Esophagus muscularis mucosa (tissue), 4 donors: ENCODE measurements around the gene TMEM250. TPM values are rescaled to one million over a fixed set of nuclear protein-coding genes. Genes with fewer than 3 reads are reported as not detected.

Experiments used
- DNase-seq: peaks from one replicate; pipeline ENCODE4 v3.0.0-alpha.2; 2017; ENCODE audit errors: extremely low spot score
- H3K27ac ChIP-seq, 4 donors: fragments of 200-600 bp; sonication (generic); replicated peaks in 1 of 4; 1 replicate in 3 of 4; 2 replicates in 1 of 4; pipeline ENCODE4 v1.5.1; 2016 to 2019; ENCODE audit warnings: mild to moderate bottlenecking in 1 of 4
- H3K27me3 ChIP-seq, 4 donors: fragments of 200-600 bp; sonication (generic); one replicate each; pipeline versions ENCODE4 v1.5.1 to v1.6.0; 2016 to 2019
- H3K36me3 ChIP-seq, 4 donors: fragments of 200-600 bp; sonication (generic); one replicate each; pipeline ENCODE4 v1.5.1; 2016 to 2019
- H3K4me1 ChIP-seq, 4 donors: fragments of 200-600 bp; sonication (generic); one replicate each; pipeline ENCODE4 v1.5.1; 2016 to 2019
- H3K4me3 ChIP-seq, 4 donors: fragments of 200-600 bp; sonication (generic); 1 replicate in 2 of 4; 2 replicates in 2 of 4; pipeline ENCODE4 v1.5.1; 2016 to 2019; ENCODE audit warnings: mild to moderate bottlenecking in 4 of 4, moderate library complexity in 1 of 4
- H3K9me3 ChIP-seq, 4 donors: fragments of 200-600 bp; sonication (generic); 1 replicate in 3 of 4; 2 replicates in 1 of 4; pipeline ENCODE4 v1.5.1; 2016 to 2019
- EP300 ChIP-seq: sonication (generic); formaldehyde crosslinking; IDR thresholded peaks from one replicate; pipeline ENCODE4 v1.6.1; 2017; ENCODE audit warnings: antibody characterized with exemption
- POLR2A ChIP-seq: fragments of 450-650 bp; IDR thresholded peaks from one replicate; pipeline ENCODE4 v1.6.1; 2017; ENCODE audit warnings: antibody characterized with exemption, moderate library complexity, mild to moderate bottlenecking, low read depth
- POLR2AphosphoS5 ChIP-seq, 2 donors: sonication (generic); formaldehyde crosslinking; IDR thresholded peaks; one replicate each; pipeline ENCODE4 v1.6.1; 2017; ENCODE audit warnings: antibody characterized with exemption in 2 of 2
- WGBS: methylation state at CpG from one replicate; pipeline ENCODE4 v1.1.5; 2018; 5-methylcytosine and 5-hydroxymethylcytosine counted together
- intact Hi-C: fragments of 100-400 bp; cut with DNase I; formaldehyde crosslinking; loops from one replicate; pipeline ENCODE4 v1.15.1; 2023
- total RNA-seq, 4 donors: library from RNA; depleted of rRNA; stranded (reverse); fragments of >200 nt; gene quantifications; one replicate each; pipeline versions ENCODE4 v1.1.0 to v1.2.1, GENCODE V29; 2016
- TF ChIP-seq, protein P1 (sequence below), 3 experiments: fragments of 200-600 bp in 2 of 3; fragments of 450-650 bp in 1 of 3; sonication (generic) in 2 of 3; IDR thresholded peaks; one replicate each; pipeline ENCODE4 v1.5.1; 2017 to 2019; ENCODE audit warnings: antibody characterized with exemption in 3 of 3, mild to moderate bottlenecking in 2 of 3, moderate library complexity in 1 of 3

Gene TMEM250
- total RNA-seq, 4 donors from 2014 or later, result 33.6 to 77.6 (median 59.4) TPM

DNA sequence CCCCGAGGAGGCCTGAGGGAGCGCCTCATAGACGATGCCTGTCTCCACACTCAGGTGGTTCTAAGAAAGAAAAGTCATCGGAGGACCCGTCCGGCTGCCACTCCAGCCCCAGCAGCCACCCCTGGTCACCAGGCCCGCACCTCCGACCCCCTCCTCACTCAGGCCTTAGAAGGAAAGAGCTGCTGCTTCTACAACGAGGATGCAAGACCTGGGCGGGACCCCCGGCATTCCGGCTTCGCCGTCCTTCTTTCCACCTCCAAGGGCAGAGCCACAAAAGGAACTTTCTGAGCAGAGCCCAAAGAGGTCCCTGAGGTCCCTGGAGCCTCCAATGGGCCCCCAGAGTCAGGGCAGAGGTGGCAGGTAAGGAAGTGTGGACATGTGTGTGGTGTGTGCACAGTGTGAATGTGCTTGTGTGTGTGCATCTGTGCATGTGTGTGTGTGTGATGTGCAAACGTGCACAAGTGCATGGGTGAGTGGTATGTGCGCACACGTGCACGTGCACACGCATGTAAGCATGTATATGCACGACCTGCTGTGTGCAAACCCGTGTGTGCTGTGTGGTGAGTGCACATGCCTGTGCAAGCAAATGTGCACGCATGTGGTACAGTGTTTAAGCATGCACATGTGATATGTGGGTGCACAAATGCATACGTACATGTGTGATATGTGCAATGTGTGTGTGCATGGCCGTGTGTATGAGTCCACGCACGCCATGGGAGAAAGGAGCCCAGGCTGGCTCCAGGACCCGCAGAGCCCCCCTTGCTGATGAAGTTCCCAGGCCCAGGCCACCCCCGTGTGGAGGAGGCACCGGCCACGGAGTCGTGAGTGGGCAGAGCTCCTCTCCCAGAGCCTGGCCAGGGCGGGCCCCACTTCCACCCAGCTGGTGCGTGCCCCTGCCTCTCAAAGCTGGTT, 27.7 kb upstream of the TMEM250 start:
- TF ChIP-seq, protein P1, sequence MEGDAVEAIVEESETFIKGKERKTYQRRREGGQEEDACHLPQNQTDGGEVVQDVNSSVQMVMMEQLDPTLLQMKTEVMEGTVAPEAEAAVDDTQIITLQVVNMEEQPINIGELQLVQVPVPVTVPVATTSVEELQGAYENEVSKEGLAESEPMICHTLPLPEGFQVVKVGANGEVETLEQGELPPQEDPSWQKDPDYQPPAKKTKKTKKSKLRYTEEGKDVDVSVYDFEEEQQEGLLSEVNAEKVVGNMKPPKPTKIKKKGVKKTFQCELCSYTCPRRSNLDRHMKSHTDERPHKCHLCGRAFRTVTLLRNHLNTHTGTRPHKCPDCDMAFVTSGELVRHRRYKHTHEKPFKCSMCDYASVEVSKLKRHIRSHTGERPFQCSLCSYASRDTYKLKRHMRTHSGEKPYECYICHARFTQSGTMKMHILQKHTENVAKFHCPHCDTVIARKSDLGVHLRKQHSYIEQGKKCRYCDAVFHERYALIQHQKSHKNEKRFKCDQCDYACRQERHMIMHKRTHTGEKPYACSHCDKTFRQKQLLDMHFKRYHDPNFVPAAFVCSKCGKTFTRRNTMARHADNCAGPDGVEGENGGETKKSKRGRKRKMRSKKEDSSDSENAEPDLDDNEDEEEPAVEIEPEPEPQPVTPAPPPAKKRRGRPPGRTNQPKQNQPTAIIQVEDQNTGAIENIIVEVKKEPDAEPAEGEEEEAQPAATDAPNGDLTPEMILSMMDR (IDR thresholded peaks at IDR 0.05), result no peak
- TF ChIP-seq POLR2A (no peak), POLR2AphosphoS5 (IDR thresholded peaks at IDR 0.05) (no peak), EP300 (no peak)
- H3K36me3 ChIP-seq, result no peaks in the 10 kb centered on the region
- 80% methylated on average over 29 of the region's 33 CpGs for WGBS
- no peaks in the 10 kb centered on the region for H3K9me3 ChIP-seq
- no peak overlapping the region for H3K27ac ChIP-seq
- DNase-seq, result no peak
- H3K4me1 ChIP-seq, result peaks cover 0 to 8% (median 2%) of the 10 kb centered on the region in 4 donors
- no peak overlapping the region for H3K4me3 ChIP-seq
- peaks cover 0 to 77% (median 17%) of the 10 kb centered on the region in 4 donors for H3K27me3 ChIP-seq
- intact Hi-C loops, result no loop called here

DNA sequence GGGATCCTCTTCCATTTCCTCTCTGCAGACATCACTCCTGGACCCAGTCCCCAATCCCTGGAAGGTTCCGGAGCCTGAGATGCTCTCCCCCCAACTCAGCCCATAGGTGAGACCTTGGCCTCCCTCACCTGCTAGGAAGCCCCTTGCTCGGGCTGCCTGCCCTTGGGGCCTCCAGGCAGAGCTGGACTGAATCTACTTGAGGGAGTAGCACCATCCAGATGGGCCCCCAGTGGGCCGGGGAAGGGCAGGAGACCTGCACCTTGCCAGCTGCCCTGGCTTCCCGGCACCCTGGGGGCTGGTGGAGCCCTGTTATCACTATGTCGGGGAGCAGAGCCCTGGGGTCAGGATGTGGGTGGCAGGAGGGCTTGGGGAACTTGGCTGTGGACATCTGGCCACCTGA, 26.9 kb upstream of the TMEM250 start:
- WGBS, result 80% methylated on average over 1 of the region's 5 CpGs
- Histone ChIP-seq H3K36me3 (no peaks in the 10 kb centered on the region), H3K9me3 (no peaks in the 10 kb centered on the region), H3K4me3 (no peak overlapping the region), H3K27ac (no peak overlapping the region), H3K27me3 (peaks cover 0 to 77% (median 17%) of the 10 kb centered on the region in 4 donors), H3K4me1 (peaks cover 0 to 8% (median 2%) of the 10 kb centered on the region in 4 donors)
- DNase-seq, result no peak
- TF ChIP-seq EP300 (no peak), POLR2AphosphoS5 (IDR thresholded peaks at IDR 0.05) (no peak), POLR2A (no peak)
- TF ChIP-seq, protein P1 (IDR thresholded peaks at IDR 0.05), result no peak
- intact Hi-C loops, result no loop called here

DNA sequence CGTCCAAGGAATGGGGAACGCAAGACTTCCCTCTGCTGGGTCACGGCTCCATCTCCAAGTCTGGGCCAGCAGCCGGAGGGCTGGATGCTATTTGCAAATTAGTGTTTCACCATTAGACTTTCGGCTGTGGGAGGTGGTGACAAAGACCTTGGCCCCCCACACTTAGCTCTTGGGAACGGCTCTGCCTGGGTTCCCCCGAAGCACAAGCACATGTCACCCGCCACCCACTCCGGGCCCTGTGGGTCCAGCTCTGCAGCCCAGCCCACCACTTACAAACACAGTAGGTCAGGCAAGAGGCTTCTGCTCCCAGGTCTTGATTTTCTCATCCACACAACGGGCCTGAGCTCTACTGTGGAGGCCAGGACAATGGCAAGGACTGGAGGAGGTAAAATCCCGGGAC, 25.8 kb upstream of the TMEM250 start:
- H3K9me3 ChIP-seq, result no peaks in the 10 kb centered on the region
- TF ChIP-seq, protein P1 (IDR thresholded peaks at IDR 0.05), result no peak
- TF ChIP-seq POLR2AphosphoS5 (IDR thresholded peaks at IDR 0.05) (no peak), EP300 (no peak), POLR2A (no peak)
- intact Hi-C loops, result no loop called here
- no peak overlapping the region for H3K4me3 ChIP-seq
- H3K4me1 ChIP-seq, result peaks cover 0 to 8% (median 2%) of the 10 kb centered on the region in 4 donors
- no peak for DNase-seq
- peaks cover 0 to 81% (median 17%) of the 10 kb centered on the region in 4 donors for H3K27me3 ChIP-seq
- WGBS, result 88% methylated on average over 11 of the region's 11 CpGs
- H3K36me3 ChIP-seq, result no peaks in the 10 kb centered on the region
- H3K27ac ChIP-seq, result no peak overlapping the region

DNA sequence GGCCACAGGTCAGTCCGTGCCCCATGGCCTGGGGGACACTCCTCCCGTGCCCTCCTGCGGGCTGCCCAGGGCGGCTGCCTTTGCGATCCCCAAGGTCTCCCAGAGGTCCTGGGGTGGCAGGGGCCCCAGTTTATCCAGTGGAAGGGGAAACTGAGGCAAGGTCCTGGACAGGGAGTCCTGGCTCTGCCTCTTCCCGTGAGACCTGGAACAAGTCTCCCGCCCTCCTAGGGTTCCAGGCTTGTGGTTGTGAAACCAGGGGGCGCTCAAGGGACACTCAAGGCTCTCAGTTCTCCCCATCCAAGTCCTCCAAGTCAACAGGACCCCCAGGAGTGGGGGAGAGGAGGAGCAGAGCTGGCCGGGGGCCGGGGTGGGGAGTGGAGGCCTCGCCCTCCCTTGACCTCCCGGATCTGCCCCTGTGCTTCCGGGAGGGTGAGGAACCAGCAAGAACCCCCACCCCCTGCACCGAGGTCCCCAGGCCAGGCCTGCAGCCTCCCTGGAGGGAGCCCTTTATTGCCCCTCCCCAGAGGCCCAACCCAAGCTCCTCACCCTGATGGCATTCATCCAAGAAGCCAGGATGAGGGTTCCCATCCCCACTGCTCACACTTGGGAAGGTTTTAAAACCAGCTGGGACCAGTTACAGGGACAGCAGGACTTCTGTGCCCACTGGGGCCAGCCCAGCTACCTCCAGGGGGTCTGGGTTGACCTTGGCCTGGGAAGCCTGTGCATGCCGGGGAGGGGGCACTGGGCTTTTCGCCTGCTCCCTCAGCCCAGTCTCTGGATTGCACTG, 24.7 kb upstream of the TMEM250 start:
- Histone ChIP-seq H3K36me3 (no peaks in the 10 kb centered on the region), H3K27me3 (peaks cover 0 to 83% (median 20%) of the 10 kb centered on the region in 4 donors), H3K4me1 (peaks cover 0 to 7% (median 2%) of the 10 kb centered on the region in 4 donors), H3K4me3 (no peak overlapping the region), H3K27ac (no peak overlapping the region), H3K9me3 (no peaks in the 10 kb centered on the region)
- no peak for DNase-seq
- no peak for TF ChIP-seq POLR2AphosphoS5 (IDR thresholded peaks at IDR 0.05)
- TF ChIP-seq, protein P1 (IDR thresholded peaks at IDR 0.05), result no peak
- TF ChIP-seq POLR2A, result no peak
- no peak for TF ChIP-seq EP300
- 60% methylated on average over 2 of the region's 16 CpGs for WGBS
- intact Hi-C loops, result no loop called here
